NCI-H82 treated with DMSO at 0.1 percent for 48 hours (cell line): ENCODE measurements around the gene NDUFC2.
A peak's percentile ranks its signal among the peaks of the same experiment; 100 is the strongest.
"Not testable (repeated sequence)": the region's sequence is repeated elsewhere in the genome, so short reads cannot be mapped to it uniquely, and the experiment has no call there.

Experiments used
- DNase-seq: peaks from one replicate; lab custom pipeline; 2025; ENCODE audit not compliant: unreplicated experiment; lab: John Stamatoyannopoulos, UW

NDUFC2 gene

DNA sequence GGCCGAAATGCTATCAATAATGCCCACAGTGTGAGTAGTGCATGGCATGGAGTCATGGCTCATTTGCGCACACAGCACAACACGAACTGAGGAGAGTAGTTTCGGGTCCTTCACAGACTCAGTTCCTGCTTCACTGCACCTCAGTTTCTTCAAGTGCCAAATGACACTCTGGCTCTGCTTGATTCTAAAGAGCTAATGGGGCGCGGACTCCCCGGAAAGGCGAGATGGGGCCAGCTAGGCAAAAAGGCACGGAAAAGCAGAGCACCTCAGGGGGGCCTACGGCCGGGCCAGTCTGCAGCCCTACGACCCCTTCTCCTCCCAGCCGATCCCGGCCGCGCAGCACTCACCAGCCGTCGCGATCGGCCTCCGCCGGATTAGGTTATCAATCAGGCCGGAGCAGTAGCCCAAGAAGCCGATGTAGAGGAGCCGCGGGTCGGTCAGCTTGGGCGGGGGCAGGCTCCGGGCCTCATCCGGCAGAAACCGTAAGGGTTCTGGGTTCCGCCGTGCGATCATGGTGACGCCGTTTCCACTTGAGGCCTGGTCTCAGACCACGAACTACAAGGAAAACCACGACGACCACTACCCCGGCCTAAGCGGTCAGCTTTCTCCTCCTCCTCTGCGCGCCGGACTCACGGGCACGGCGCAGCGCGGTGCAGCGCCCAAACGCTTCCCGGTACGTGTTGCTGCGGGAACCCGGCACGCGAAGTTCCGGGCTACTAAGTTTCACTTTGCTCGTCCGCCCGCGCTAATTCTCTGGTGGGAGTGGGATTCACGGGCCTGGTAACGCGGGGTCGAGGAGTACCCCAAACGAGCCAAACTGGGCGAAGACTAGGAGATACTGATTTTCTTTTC is at the start of gene NDUFC2:
NDUFC2 (minus strand) TSS at position 631 of the 852 bp plus-strand sequence; CDS start at position 513, 118 bp downstream.
- DNase-seq: peak; percentile 18

DNA sequence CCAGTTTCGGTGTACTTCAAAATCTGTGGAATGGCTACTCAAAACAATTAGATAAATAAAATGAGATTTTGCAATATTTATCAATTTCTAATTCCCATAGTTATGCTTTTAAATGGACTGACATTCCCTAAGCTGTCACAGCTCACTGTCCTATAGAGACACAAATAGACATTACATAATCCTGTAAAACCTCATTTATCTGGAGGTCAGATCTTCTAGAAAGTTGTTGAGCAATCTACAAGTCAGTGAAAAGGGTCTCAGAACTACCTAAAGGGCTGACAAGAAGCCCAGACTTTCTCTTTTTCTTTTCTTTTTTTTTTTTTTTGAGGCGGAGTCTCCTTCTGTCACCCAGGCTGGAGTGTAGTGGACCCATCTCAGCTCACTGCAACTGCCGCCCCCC is 47.7 kb upstream of the NDUFC2 start:
- no peak for DNase-seq

DNA sequence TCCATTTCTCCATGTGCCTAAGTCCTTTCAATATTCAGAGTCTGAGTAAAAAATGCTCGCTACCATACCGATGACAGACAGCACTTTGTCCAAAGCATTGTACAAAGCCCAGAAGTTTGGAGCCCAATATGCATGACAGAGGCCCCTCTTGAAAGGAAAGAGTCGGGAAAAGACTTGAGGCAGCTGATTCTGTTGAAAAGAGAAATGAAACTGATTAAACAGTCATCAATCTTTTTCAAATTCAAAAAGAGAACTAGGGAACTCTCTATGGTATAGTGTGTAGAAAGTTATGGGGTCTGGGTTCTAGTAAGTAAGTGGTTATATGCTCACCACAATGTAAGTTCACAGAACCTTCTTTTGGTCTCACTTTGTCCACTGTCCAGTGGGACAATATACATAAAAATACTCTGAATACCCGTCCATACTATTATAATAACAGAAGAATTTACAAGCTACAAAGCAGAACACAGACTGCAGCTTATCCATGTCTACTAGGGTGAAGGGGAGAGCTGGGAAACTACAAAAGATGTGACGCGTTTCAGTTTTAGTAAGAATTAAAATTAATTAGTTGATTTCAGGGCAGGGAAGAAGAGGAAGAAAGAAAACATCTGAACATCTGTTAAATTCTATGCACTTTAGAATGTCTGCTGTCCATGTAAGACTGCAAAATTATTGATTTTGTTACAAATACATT is 33.1 kb upstream of the NDUFC2 start:
- no peak for DNase-seq

DNA sequence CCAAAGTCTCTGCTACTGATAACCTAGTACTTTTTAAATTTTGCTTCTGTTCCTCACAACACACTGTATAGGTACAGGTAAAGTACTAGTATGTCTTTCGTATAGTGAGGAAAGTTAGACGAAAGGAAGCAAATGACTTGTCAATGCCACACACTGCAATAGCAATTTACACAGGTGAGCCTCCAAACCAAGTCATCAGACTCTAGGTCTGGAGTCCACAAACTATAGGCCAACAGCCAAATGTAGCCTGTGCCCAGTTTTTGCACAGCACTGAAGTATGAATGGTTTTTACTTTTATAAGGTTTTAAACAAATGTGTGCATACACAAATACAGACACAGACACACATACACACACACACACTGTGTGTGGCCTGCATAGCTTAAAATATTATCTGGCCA is 31.6 kb upstream of the NDUFC2 start:
- no peak for DNase-seq

DNA sequence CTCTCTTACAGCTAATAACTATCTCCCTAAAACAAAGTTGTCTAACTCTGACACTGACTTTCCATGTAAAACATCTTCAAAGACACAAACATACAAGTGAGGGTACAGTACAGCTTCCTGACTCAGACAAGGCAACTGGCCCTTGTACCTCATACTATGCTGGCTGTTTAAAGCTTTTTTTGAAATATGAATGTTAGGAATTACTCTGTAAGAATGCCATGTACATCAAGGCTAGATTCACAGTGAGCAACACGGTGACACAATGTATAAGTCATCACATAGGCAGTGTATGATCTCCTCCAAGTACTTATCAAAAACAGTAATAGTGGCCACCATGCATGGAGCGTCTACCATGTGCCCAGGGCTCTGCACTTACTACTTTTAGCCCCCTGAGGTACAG is 31.2 kb upstream of the NDUFC2 start:
- DNase-seq: no peak

DNA sequence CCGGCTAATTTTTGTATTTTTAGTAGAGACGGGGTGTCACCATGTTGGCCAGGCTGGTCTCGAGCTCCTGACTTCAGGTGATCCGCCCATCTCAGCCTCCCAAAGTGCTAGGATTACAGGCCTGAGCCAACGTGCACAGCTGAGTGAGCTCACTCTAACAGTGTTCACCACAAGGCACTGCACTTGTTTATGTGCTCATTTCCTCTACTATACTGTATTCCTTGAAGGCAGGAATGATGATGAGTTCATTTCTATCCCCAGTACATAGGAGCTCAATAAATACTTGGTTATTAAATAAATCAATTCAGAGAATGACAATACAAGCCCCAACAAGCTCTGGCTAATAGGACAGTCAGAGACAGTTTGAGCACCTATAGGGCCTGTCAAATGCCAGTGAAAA is 30.7 kb upstream of the NDUFC2 start:
- no peak for DNase-seq

DNA sequence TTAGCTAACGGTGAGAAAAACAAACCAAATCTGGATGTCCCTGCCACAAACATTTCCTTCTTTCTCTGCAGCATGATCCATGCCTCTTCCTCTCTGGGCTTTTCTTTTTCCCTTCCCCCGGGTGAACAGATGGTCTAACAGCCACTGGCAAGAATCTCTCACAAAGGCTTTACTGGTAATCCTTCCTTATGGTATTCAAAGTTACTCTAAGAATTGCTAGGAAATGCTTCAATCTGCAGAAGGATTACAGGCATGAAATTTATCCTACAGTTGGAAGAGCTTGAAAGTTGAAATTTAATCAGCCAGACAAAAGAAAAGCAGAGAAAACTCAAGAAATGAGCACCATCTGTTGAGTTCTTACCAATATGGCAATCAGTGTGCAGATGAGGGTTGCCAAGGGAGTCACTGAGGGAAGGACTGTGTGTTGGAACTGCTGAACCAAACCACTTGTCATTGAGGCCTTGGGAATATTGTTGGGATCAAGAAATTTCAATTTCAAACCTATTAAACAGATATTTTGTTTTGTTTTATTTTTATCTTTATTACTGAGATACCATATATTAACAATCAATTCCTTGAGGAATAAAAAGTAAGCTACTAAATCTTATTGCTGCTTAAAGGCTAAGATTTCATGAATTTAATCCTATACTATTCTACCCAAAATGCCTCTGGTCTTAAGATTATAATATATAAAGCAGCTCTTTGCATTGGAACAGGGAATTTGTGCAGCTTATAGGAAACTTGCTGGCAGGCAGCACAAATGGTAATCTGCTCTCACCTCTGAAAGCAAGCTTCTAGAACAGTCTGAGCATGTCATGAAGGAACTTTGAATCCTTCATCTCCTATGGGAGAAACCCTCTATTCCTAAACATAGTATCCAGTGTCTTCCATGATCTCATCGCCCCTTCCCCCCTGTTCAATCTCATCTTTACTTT is 29.7 kb upstream of the NDUFC2 start:
- DNase-seq: peak; percentile 86

DNA sequence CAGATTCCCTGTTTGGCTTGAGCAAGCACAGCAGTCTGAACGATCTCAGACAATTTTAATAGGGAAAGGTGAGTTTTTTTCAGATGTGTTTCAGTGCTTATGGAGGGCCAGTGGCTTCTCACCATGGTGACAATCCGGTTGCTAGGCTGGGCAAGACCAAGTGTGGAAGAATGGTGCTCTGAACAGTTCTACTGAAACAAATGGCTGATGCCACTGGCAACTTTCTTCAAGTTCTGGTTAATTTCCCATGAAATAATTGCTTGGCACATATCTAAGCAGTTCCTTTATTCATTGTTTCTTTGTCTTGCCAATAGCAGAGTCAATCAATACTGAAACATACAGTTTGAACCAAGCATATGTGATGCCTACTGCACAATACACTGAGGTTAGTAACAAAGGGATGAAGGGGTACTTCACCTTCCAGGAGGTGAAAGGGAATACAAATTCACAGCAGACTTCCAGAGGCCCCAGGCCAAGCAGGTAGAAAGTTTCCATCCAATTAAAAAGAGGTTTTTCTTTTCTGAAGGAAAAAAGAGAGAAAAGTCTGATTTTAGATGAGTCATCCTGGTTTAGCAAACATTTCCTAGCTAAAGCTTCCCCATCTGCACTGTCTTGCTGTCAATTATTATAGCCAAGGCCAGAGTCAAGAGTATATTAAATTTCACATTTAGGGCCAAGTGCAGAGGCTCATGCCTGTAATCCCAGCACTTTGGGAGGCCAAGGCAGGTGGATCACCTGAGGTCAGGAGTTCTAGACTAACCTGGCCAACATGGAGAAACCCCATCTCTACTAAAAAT is 21.2 kb upstream of the NDUFC2 start:
- no peak for DNase-seq

DNA sequence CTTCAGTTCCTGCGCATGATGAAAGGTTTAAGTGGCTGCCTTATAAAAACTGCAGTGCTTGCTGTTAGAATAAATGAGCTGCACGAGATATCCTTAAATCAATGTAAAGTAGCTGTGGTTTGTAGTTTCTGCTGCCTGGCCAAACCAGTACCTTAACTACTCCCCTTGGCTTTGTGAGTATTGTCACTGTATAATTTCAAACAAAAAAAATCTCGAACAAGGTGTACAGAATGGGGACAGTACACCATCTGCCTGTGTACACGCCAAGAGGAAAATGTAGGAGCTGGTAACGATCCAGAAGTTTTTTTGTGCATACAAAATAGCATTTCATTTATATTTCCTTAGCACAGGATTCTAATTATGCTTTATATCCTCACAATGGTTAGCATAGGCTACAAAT is 20.6 kb upstream of the NDUFC2 start:
- no peak for DNase-seq

DNA sequence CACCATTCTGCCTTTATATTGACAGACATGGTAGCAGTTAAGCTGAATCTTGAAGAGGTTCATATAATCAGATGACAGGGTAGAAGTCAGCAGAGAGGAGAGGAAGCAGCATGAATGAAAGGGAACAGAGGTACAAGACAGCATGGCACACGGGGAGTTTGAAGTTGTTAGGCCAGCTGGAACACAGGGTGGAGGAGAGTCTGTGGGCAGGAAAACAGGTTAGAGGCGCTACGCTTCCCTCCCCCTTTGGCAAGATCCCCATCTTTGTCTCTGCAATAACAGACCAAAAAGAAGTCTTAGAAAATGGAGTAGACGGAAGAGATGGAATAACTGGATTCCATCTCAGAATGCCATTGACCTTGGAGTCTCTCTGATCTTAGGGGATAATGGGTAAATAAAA is 20.0 kb upstream of the NDUFC2 start:
- DNase-seq: no peak

DNA sequence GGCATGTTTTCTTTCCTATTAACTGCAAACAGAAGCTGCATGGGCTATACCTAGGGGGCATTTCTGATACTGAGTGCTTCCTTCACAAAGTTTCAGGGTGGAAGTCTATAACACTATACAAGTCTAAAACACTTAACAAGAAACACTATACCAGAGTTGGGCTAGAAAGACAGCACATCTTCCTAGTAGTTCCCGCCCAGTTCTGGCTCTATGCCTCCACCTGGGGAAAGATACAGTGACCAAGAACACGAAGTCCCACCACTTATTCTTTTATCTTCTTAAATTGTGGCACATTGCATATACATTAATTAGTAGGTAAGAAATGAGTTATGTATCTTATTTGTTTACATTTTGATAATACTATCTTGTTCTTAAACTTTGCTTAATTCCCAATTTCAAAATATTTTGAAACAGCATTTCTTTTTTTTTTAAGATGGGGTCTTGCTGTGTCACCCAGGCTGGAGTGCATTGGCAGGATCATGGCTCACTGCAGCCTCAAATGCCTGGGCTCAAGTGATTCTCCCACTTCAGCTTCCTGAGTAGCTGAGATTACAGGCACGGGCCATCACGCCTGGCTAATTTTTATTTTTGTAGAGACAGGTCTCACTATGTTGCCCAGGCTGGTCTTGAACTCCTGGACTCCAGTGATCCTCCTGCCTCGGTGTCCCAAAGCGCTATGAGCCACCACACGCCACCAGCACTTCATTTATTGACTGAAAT is 18.2 kb upstream of the NDUFC2 start:
- DNase-seq: no peak

DNA sequence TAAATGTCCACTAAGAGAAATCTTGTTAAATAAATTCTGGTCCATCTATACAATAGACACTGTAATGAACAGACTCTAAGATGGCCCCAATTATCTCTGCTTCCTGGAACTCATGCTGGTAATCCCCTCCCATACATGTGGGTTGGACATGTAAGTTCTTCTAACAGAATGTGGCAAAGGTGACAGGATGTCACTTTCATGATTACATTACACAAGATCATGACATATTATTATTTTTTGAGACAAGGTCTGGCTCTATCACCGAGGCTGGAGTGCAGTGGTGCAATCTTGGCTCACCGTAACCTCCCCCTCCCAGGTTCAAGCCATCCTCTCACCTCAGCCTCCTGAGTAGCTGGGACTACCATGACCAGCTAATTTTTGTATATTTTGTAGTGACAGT is 14.6 kb upstream of the NDUFC2 start:
- DNase-seq: no peak

DNA sequence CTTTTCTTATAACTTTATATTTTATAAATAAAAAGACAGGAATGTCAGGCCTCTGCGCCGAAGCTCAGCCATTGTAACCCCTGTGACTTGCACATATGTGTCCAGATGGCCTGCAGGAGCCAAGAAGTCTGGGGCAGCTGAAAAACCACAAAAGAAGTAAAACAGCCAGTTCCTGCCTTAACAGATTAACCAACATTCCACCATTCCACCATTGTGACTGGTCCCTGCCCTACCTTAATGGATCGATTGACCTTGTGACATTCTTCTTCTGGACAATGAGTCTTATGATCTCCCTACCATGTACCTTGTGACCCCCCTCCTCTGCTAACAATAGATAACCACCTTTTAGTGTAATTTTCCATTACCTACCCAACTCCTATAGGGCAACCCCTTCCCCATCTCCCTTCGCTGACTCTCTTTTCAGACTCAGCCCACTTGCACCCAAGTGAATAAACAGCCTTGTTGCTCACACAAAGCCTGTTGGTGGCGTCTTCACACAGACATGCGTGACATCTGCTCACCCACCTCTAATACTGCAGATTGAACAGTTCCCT is 6.9 kb upstream of the NDUFC2 start:
- not testable (repeated sequence) for DNase-seq

DNA sequence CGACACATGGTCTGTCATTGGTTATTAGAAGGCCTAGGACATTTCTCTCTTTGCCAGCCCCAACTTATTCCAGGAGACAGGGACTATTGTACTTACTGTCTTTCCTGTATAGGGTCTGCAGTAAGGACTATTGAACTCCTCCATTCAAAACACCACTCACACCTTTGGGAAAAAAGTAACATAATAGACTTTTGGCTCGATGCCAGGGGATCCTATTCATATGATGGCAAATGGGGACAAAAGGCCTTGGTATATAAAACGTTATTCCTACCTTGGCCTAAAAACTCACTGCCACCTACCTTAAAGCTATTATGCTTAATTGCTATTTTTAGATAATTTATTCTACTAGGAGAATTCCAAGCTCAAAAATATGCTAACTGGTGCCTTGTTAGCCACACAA is 6.3 kb upstream of the NDUFC2 start:
- DNase-seq: no peak

DNA sequence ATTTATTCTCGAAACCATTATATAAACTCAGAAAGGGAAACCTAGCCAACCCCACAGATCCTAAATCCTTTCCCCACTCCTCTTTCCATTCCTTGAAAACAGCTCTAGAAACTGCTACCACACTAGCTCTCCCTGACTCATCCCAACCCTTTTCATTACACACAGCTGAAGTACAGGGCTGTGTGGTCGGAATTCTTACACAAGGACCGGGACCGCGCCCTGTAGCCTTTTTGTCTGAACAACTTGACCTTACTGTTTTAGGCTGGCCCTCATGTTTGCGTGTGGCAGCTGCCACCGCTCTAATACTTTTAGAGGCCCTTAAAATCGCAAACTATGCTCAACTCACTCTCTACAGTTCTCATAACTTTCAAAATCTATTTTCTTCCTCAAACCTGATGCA is 4.8 kb upstream of the NDUFC2 start:
- DNase-seq: not testable (repeated sequence)

DNA sequence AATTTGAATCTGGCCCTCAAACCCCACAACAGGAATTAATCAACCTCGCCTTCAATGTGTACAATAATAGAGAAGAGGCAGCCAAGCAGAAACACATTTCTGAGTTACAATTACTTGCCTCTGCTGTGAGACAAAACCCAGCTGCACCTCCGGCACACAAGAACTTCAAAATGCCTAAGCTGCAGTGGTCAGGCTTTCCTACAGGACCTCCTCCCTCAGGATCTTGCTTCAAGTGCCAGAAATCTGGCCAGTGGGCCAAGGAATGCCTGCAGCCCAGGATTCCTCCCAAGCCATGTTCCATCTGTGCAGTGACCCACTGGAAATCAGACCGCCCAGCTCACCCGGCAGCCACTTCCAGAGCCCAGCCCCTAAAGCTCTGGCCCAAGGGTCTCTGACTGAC is 3.4 kb upstream of the NDUFC2 start:
- DNase-seq: no peak

DNA sequence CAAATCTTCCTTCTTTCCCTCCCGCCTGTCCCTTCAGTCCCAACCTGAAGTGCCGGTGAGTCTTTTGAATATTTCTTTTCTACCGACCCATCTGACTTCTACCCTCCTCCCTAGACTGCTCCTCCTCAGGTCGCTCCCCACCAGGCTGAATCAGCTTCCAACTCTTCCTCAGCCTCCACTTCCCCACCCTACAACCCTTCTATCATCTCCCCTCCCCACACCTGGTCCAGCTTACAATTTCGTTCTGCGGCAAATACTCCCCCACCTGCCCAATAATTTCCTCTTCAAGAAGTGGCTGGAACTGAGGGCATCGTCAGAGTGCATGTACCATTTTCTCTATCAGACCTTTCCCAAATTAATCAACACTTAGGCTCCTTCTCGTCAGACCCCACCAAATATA is 2.5 kb upstream of the NDUFC2 start:
- DNase-seq: no peak

DNA sequence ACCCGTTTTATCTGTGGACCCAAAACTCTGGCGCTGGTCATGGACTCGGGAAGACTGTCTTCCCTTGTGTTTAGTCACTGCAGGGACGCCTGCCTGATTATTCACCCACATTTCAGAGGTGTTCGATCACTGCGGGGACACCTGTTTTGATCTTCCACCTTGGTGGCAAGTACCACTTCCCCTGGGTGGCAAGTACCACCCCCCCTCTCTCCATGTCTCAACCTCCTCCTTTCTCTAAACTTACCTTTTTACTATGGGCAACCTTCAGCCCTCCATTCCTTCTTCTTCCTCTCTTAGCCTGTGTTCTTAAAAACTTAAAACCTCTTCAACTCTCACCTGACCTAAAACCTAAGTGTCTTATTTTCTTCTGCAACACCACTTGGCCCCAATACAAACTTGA is 1.9 kb upstream of the NDUFC2 start:
- no peak for DNase-seq

DNA sequence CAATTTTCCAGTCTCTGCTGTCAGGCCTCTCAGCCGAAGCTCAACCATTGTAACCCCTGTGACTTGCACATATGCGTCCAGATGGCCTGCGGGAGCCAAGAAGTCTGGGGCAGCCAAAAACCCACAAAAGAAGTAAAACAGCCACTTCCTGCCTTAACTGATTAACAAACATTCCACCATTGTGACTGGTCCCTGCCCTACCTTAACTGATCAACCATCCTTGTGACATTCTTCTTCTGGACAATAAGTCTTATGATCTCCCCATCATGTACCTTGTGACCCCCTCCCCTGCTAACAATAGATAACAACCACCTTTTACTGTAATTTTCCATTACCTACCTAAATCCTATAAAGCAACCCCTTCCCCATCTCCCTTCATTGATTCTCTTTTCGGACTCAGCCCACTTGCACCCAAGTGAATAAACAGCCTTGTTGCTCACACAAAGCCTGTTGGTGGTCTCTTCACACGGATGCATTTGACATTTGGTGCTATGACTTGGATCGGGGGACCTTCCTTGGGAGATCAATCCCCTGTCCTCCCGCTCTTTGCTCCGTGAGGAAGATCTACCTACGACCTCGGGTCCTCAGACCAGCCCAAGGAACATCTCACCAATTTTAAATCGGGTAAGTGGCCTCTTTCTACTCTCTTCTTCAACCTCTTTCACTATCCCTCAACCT is 1.3 kb upstream of the NDUFC2 start:
- no peak for DNase-seq
